Measurements from ENCODE around the gene TBC1D13.

- TF ChIP-seq TAF1 (IDR thresholded peaks at IDR 0.05; ENCODE audit: borderline replicate concordance, insufficient read depth, low read length) (no peak), SIN3A (IDR thresholded peaks at IDR 0.05; ENCODE audit: borderline replicate concordance, insufficient read depth, low read length) (no peak), POLR2AphosphoS5 (IDR thresholded peaks at IDR 0.05; ENCODE audit: low read depth, low read length) (no peak), REST (IDR thresholded peaks at IDR 0.05; ENCODE audit: insufficient read depth in 1 of 2, low read depth in 2 of 2, low read length in 2 of 2) (no peak)
Measured at GRCh38 chr9:128846680-128847030, 59.6 kb downstream of the TBC1D13 start.

Measured in PFSK-1 (cell line).